ENCODE measurements around the gene LHFPL3. TPM values are rescaled to one million over a fixed set of nuclear protein-coding genes. Genes with fewer than 3 reads are reported as not detected.

The LHFPL3 gene
- polyA plus RNA-seq, 1 of the 3 experiments (the other 2 are of a cell fraction) = not detected

DNA sequence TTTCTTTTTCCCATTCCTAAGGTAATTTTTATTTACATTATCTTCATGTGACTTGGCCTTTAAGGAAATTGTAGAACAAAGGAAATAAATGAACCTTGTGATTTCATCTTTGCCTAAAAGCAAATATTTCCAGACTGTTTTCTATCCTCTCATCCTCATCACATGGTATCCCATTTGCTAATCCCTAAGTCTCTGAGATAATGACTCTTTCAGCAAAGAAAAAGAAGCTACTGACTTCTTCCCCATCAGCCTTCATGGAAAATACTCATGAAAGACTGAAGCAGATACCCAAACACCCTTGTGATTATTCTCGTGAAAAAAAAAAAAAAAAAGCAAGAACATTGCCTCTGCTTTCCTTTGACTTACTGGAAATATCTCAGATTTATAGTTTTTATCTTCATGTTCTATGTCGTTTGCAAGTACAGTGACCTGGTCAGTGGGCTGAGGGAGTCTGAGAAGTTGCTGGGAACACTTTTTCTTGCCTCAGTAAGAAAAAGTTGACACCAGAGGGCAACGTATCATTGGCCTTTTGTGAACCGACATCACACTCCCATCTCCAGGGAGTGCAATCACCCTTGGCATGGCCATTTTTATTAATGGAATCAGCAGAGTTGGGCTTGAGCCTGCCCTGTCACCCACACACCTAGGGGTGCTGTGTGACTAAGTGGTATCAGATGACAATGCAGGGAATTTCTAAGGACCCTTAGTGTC, 439.6 kb downstream of the LHFPL3 start:
- Histone ChIP-seq H3K4me1 (ENCODE audit: control insufficient read depth in 1 of 2, insufficient read depth in 2 of 2, low read depth in 1 of 2, low read length in 1 of 2) (peaks cover 0 to 3% of the 10 kb centered on the region in 2 experiments; a peak in 1 of 4 replicates), H3F3A (replicated peaks; ENCODE audit: insufficient read depth) (no peaks in the 10 kb centered on the region), H3K9ac (no peak overlapping the region), H3K27me3 (ENCODE audit: insufficient read depth) (peaks cover 25% of the 10 kb centered on the region; the same call in 1 of the 2 replicates), H3K4me3 (ENCODE audit: low read depth in 2 of 2, low read length in 1 of 2) (no peak overlapping the region), H2AFZ (ENCODE audit: low read depth) (no peak overlapping the region), H3K9me3 (no peaks in the 10 kb centered on the region), H4K20me1 (ENCODE audit: insufficient read depth) (no peaks in the 10 kb centered on the region), H3K79me2 (ENCODE audit: insufficient read depth) (no peaks in the 10 kb centered on the region), H3K9me2 (no peaks in the 10 kb centered on the region), H3K36me3 (replicated peaks in 1 of 2; ENCODE audit: control insufficient read depth in 1 of 2, insufficient read depth in 2 of 2, low read length in 1 of 2) (no peaks in the 10 kb centered on the region), H3K27ac (ENCODE audit: low read depth in 2 of 2, low read length in 1 of 2) (no peak overlapping the region), H3K4me2 (no peak overlapping the region)
- no peak for TF ChIP-seq TAF1 (IDR thresholded peaks at IDR 0.05; ENCODE audit: borderline replicate concordance, low read depth, low read length)
- no peak for TF ChIP-seq POLR2AphosphoS5 (IDR thresholded peaks at IDR 0.05; ENCODE audit: low read depth, low read length)
- TF ChIP-seq, protein P1, sequence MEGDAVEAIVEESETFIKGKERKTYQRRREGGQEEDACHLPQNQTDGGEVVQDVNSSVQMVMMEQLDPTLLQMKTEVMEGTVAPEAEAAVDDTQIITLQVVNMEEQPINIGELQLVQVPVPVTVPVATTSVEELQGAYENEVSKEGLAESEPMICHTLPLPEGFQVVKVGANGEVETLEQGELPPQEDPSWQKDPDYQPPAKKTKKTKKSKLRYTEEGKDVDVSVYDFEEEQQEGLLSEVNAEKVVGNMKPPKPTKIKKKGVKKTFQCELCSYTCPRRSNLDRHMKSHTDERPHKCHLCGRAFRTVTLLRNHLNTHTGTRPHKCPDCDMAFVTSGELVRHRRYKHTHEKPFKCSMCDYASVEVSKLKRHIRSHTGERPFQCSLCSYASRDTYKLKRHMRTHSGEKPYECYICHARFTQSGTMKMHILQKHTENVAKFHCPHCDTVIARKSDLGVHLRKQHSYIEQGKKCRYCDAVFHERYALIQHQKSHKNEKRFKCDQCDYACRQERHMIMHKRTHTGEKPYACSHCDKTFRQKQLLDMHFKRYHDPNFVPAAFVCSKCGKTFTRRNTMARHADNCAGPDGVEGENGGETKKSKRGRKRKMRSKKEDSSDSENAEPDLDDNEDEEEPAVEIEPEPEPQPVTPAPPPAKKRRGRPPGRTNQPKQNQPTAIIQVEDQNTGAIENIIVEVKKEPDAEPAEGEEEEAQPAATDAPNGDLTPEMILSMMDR (IDR thresholded peaks at IDR 0.05) = no peak
- no peak for TF ChIP-seq NRF1 (IDR thresholded peaks at IDR 0.05; ENCODE audit: low read depth, low read length)
- TF ChIP-seq YY1 (IDR thresholded peaks at IDR 0.05; ENCODE audit: low read depth) = no peak
- TF ChIP-seq MXI1 (IDR thresholded peaks at IDR 0.05; ENCODE audit: low read depth, low read length) = no peak
- TF ChIP-seq, protein P2, sequence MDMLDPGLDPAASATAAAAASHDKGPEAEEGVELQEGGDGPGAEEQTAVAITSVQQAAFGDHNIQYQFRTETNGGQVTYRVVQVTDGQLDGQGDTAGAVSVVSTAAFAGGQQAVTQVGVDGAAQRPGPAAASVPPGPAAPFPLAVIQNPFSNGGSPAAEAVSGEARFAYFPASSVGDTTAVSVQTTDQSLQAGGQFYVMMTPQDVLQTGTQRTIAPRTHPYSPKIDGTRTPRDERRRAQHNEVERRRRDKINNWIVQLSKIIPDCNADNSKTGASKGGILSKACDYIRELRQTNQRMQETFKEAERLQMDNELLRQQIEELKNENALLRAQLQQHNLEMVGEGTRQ (IDR thresholded peaks at IDR 0.05; ENCODE audit: borderline replicate concordance, low read depth, low read length) = no peak
- no peak for TF ChIP-seq EP300 (IDR thresholded peaks at IDR 0.05; ENCODE audit: borderline replicate concordance in 1 of 2, low read depth in 1 of 2, low read length in 1 of 2)
- TF ChIP-seq FOXM1 (IDR thresholded peaks at IDR 0.05; ENCODE audit: low read depth) = no peak
- TF ChIP-seq RCOR1 (IDR thresholded peaks at IDR 0.05; ENCODE audit: low read length) = no peak
- no peak for TF ChIP-seq MEF2A (IDR thresholded peaks at IDR 0.05; ENCODE audit: borderline replicate concordance, low read depth)
- TF ChIP-seq FOXJ3 (CRISPR knock-in tag; IDR thresholded peaks at IDR 0.05) = no peak
- POLR2A ChIA-PET = no interaction called here
- DNase-seq = no peak
- 0% methylated on average over 4 of the region's 4 CpGs for WGBS (ENCODE audit: low lambda C conversion rate)
- CTCF ChIA-PET = interaction anchor here (1.0 to 1.2 kb wide), 2 partner anchors 12 to 15 kb away, joined by 3 read pairs; no protein-coding TSS in a partner anchor

Measured in SK-N-SH (cell line).